Measurements from ENCODE around the gene CLASP1. TPM values are rescaled to one million over a fixed set of nuclear protein-coding genes. Genes with fewer than 3 reads are reported as not detected.
A peak's percentile ranks its signal among the peaks of the same experiment; 100 is the strongest.

The CLASP1 gene
- total and polyA plus RNA-seq, 11 donors: 16.0 to 84.5 (median 60.2) TPM

- TF ChIP-seq, protein P1, sequence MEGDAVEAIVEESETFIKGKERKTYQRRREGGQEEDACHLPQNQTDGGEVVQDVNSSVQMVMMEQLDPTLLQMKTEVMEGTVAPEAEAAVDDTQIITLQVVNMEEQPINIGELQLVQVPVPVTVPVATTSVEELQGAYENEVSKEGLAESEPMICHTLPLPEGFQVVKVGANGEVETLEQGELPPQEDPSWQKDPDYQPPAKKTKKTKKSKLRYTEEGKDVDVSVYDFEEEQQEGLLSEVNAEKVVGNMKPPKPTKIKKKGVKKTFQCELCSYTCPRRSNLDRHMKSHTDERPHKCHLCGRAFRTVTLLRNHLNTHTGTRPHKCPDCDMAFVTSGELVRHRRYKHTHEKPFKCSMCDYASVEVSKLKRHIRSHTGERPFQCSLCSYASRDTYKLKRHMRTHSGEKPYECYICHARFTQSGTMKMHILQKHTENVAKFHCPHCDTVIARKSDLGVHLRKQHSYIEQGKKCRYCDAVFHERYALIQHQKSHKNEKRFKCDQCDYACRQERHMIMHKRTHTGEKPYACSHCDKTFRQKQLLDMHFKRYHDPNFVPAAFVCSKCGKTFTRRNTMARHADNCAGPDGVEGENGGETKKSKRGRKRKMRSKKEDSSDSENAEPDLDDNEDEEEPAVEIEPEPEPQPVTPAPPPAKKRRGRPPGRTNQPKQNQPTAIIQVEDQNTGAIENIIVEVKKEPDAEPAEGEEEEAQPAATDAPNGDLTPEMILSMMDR (IDR thresholded peaks at IDR 0.05): no peak
- no peak for TF ChIP-seq POLR2A (IDR thresholded peaks at IDR 0.05)
- Histone ChIP-seq H3K36me3 (peaks cover 0 to 19% (median 8%) of the 10 kb centered on the region in 9 donors), H3K4me1 (peaks cover 0 to 78% (median 45%) of the 10 kb centered on the region in 12 donors), H3K4me3 (no peak overlapping the region), H3K27ac (peak overlapping the region in 6 of 12 donors; percentile 1 to 40 (median 32)), H3K27me3 (no peaks in the 10 kb centered on the region), H3K9me3 (peaks cover 0 to 17% (median 0%) of the 10 kb centered on the region in 12 donors)
- ATAC-seq: no peak
- DNase-seq: no peak
- intact Hi-C loops (cut with DNase I): loop anchor here in 1 of 10 donors (5.0 kb wide), 1 partner anchor 38 kb away; the partner anchor contains the start of gene CLASP1
- 42 to 58% (median 46%) methylated on average over 3 of the region's 3 CpGs for WGBS, 4 donors
Observed at GRCh38 chr2:121608967-121609366, 40.3 kb downstream of the CLASP1 start.

DNA sequence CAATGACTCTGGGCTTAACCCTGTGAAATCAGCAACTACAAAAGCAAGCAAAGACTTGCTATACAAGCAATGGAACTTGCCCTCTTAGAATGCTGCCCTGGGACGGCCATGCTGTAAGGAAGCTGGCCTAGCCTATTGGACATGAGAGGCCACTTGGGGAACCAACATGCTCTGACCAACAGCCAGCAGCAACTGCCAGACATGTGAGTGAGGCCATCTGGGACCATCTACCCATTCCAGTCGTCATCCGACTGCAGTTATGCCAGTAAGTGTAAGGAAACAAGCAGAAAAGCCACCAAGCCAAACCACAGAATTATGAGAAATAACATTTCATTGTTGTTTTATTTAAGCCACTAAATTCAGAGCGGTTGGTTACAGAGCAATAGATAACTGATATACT, 40.9 kb downstream of the CLASP1 start:
- Histone ChIP-seq H3K4me3 (no peak overlapping the region), H3K36me3 (peaks cover 0 to 19% (median 10%) of the 10 kb centered on the region in 9 donors), H3K27me3 (no peaks in the 10 kb centered on the region), H3K27ac (peak overlapping the region in 5 of 12 donors; percentile 1 to 40 (median 28)), H3K4me1 (peaks cover 0 to 72% (median 39%) of the 10 kb centered on the region in 12 donors), H3K9me3 (peaks cover 0 to 17% (median 0%) of the 10 kb centered on the region in 12 donors)
- TF ChIP-seq, protein P1 (IDR thresholded peaks at IDR 0.05): no peak
- TF ChIP-seq POLR2A (IDR thresholded peaks at IDR 0.05): no peak
- intact Hi-C loops (cut with DNase I): loop anchor here in 1 of 10 donors (5.0 kb wide), 1 partner anchor 39 kb away; the partner anchor contains the start of gene CLASP1
- peak in 2 of 4 donors; percentile 57 to 59 for ATAC-seq
- peak in 1 of 5 donors; percentile 32 for DNase-seq
- 67 to 78% (median 71%) methylated on average over 4 of the region's 4 CpGs for WGBS, 4 donors

GRCh38 chr2:121605820-121606733, 43.2 kb downstream of the CLASP1 start:
- no peak for DNase-seq
- H3K36me3 ChIP-seq: peaks cover 0 to 19% (median 13%) of the 10 kb centered on the region in 9 donors
- H3K4me1 ChIP-seq: peaks cover 0 to 76% (median 28%) of the 10 kb centered on the region in 12 donors
- peak overlapping the region in 9 of 12 donors; percentile 4 to 69 (median 33) for H3K27ac ChIP-seq
- intact Hi-C loops (cut with DNase I): loop anchor here in 1 of 10 donors (5.0 kb wide), 1 partner anchor 41 kb away; the partner anchor contains the start of gene CLASP1
- peaks cover 0 to 8% (median 0%) of the 10 kb centered on the region in 12 donors for H3K9me3 ChIP-seq
- peak; percentile 38 to 71 (median 53) for ATAC-seq
- TF ChIP-seq, protein P1 (IDR thresholded peaks at IDR 0.05): peak in 2 of 12 donors; percentile 12 to 26
- TF ChIP-seq POLR2A (IDR thresholded peaks at IDR 0.05): no peak
- H3K4me3 ChIP-seq: no peak overlapping the region
- no peaks in the 10 kb centered on the region for H3K27me3 ChIP-seq
- 52 to 64% (median 60%) methylated on average over 11 of the region's 11 CpGs for WGBS, 4 donors

GRCh38 chr2:121603185-121603584, 46.1 kb downstream of the CLASP1 start:
- H3K27me3 ChIP-seq: no peaks in the 10 kb centered on the region
- intact Hi-C loops (cut with DNase I): loop anchor here in 2 of 10 donors (5.0 kb wide), 2 partner anchors 39 to 44 kb away; partner anchors contain the start of gene CLASP1 (in 1 of the 2)
- TF ChIP-seq, protein P1 (IDR thresholded peaks at IDR 0.05): no peak
- TF ChIP-seq POLR2A (IDR thresholded peaks at IDR 0.05): no peak
- ATAC-seq (no peak), DNase-seq (no peak)
- no peak overlapping the region for H3K27ac ChIP-seq
- peaks cover 0 to 19% (median 13%) of the 10 kb centered on the region in 9 donors for H3K36me3 ChIP-seq
- H3K4me1 ChIP-seq: peaks cover 0 to 69% (median 17%) of the 10 kb centered on the region in 12 donors
- H3K9me3 ChIP-seq: no peaks in the 10 kb centered on the region
- 87 to 98% (median 96%) methylated on average over 1 of the region's 1 CpG for WGBS, 4 donors
- no peak overlapping the region for H3K4me3 ChIP-seq

All from heart left ventricle (tissue), 16 donors.